Body of pancreas (tissue), 4 donors: ENCODE data around the gene ENPP6.

Source experiments
- POLR2A ChIP-seq, 3 donors: fragments of 450-650 bp; IDR thresholded peaks; one replicate each; pipeline ENCODE4 v1.6.1; 2016; ENCODE audit warnings: antibody characterized with exemption in 3 of 3, mild to moderate bottlenecking in 2 of 3
- TF ChIP-seq, protein P1 (sequence below), 7 experiments: fragments of 450-650 bp in 4 of 7; fragments of 200-600 bp in 3 of 7; sonication (generic) in 3 of 7; IDR thresholded peaks; one replicate each; pipeline ENCODE4 v1.5.1; 2016 to 2019; ENCODE audit warnings: antibody characterized with exemption in 7 of 7

- no peak for TF ChIP-seq POLR2A (IDR thresholded peaks at IDR 0.05)
- TF ChIP-seq, protein P1, sequence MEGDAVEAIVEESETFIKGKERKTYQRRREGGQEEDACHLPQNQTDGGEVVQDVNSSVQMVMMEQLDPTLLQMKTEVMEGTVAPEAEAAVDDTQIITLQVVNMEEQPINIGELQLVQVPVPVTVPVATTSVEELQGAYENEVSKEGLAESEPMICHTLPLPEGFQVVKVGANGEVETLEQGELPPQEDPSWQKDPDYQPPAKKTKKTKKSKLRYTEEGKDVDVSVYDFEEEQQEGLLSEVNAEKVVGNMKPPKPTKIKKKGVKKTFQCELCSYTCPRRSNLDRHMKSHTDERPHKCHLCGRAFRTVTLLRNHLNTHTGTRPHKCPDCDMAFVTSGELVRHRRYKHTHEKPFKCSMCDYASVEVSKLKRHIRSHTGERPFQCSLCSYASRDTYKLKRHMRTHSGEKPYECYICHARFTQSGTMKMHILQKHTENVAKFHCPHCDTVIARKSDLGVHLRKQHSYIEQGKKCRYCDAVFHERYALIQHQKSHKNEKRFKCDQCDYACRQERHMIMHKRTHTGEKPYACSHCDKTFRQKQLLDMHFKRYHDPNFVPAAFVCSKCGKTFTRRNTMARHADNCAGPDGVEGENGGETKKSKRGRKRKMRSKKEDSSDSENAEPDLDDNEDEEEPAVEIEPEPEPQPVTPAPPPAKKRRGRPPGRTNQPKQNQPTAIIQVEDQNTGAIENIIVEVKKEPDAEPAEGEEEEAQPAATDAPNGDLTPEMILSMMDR (IDR thresholded peaks at IDR 0.05), result no peak
Measured at GRCh38 chr4:184097241-184097605, 120.5 kb downstream of the ENPP6 start.
